SK-N-SH (cell line): ENCODE data around the gene PHF21A.

Source experiments
- EZH2phosphoT487 ChIP-seq: fragments of 200-600 bp; sonication (generic); IDR thresholded peaks from 2 replicates; pipeline ENCODE4 v1.6.1; 2017; ENCODE audit warnings: low read depth, mixed run types, mild to moderate bottlenecking, antibody characterized with exemption, moderate library complexity, borderline replicate concordance
- RAD21 ChIP-seq: IDR thresholded peaks from 2 replicates; pipeline ENCODE4 v1.6.1; 2012; ENCODE audit warnings: mild to moderate bottlenecking, low read length
- RCOR1 ChIP-seq: fragments of 150-350 bp; IDR thresholded peaks from 2 replicates; pipeline ENCODE4 v1.6.1; 2017; ENCODE audit warnings: antibody characterized with exemption, low read length
- SMC3 ChIP-seq: IDR thresholded peaks from 2 replicates; pipeline ENCODE4 v1.6.1; 2012; ENCODE audit warnings: low read depth, low read length, improper control_type of control experiment

- no peak for TF ChIP-seq SMC3
- no peak for TF ChIP-seq RCOR1
- no peak for TF ChIP-seq EZH2phosphoT487
- TF ChIP-seq RAD21 = no peak
Observed at GRCh38 chr11:46009647-46010046, 111.6 kb downstream of the PHF21A start.
